Mesothelial cell of epicardium (in vitro differentiated cells): ENCODE data around the gene TSC22D3. TPM values are rescaled to one million over a fixed set of nuclear protein-coding genes. Genes with fewer than 3 reads are reported as not detected.

ENCODE experiments used
- DNase-seq, 2 experiments: peaks; one replicate each; pipeline ENCODE4 v3.0.0; 2021; ENCODE audit warnings: low spot score in 2 of 2; ENCODE audit not compliant: unreplicated experiment in 2 of 2
- H3K27ac Mint-ChIP-seq: 2 replicates; pipeline ENCODE4 v1.8.0; 2021; ENCODE audit warnings: mixed read lengths
- H3K27me3 Mint-ChIP-seq: 2 replicates; pipeline ENCODE4 v1.8.0; 2021; ENCODE audit warnings: low read depth, mixed read lengths
- H3K36me3 Mint-ChIP-seq: 2 replicates; pipeline ENCODE4 v1.8.0; 2021; ENCODE audit warnings: mixed read lengths
- H3K4me1 Mint-ChIP-seq: 2 replicates; pipeline ENCODE4 v1.8.0; 2021; ENCODE audit warnings: mixed read lengths
- H3K4me3 Mint-ChIP-seq: 2 replicates; pipeline ENCODE4 v1.8.0; 2021; ENCODE audit warnings: mild to moderate bottlenecking, moderate library complexity, mixed read lengths
- H3K9me3 Mint-ChIP-seq: 2 replicates; pipeline ENCODE4 v1.8.0; 2021; ENCODE audit warnings: mixed read lengths
- total RNA-seq: library from RNA; stranded (reverse); gene quantifications from 3 replicates; pipeline ENCODE4 v1.2.1, GENCODE V29; 2021
- TF ChIP-seq, protein P1 (sequence below): fragments of 200-600 bp; sonication (generic); IDR thresholded peaks from one replicate; pipeline ENCODE4 v1.5.0; 2021; ENCODE audit warnings: antibody characterized with exemption; ENCODE audit not compliant: unreplicated experiment

TSC22D3 gene
- total RNA-seq, 1 donor from 2014 or later: 34.4 TPM

DNA sequence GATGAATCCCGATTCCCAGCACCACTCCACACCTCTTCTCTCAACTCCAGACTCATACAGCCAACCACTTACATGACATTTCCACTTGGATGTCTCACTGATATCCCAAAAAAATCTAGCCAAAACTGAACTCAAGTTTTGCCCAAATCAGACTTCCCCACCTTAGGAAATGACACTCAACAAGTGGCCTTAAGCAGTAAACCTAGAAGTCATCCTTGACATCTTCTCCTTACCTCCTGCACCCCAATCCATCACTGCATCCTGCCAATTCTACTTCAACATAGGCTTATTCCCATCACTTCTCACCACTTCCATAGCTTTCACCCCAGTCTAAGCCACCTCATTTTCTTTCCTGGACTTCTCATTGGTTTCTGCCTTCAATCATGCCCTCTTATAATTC is 108.2 kb downstream of the TSC22D3 start:
- peaks cover 24% of the 10 kb centered on the region for H3K9me3 Mint-ChIP-seq
- no peak overlapping the region for H3K27ac Mint-ChIP-seq
- no peak for DNase-seq
- TF ChIP-seq, protein P1, sequence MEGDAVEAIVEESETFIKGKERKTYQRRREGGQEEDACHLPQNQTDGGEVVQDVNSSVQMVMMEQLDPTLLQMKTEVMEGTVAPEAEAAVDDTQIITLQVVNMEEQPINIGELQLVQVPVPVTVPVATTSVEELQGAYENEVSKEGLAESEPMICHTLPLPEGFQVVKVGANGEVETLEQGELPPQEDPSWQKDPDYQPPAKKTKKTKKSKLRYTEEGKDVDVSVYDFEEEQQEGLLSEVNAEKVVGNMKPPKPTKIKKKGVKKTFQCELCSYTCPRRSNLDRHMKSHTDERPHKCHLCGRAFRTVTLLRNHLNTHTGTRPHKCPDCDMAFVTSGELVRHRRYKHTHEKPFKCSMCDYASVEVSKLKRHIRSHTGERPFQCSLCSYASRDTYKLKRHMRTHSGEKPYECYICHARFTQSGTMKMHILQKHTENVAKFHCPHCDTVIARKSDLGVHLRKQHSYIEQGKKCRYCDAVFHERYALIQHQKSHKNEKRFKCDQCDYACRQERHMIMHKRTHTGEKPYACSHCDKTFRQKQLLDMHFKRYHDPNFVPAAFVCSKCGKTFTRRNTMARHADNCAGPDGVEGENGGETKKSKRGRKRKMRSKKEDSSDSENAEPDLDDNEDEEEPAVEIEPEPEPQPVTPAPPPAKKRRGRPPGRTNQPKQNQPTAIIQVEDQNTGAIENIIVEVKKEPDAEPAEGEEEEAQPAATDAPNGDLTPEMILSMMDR: no peak
- no peaks in the 10 kb centered on the region for H3K4me1 Mint-ChIP-seq
- no peaks in the 10 kb centered on the region for H3K36me3 Mint-ChIP-seq
- H3K4me3 Mint-ChIP-seq: no peak overlapping the region
- H3K27me3 Mint-ChIP-seq: no peaks in the 10 kb centered on the region

DNA sequence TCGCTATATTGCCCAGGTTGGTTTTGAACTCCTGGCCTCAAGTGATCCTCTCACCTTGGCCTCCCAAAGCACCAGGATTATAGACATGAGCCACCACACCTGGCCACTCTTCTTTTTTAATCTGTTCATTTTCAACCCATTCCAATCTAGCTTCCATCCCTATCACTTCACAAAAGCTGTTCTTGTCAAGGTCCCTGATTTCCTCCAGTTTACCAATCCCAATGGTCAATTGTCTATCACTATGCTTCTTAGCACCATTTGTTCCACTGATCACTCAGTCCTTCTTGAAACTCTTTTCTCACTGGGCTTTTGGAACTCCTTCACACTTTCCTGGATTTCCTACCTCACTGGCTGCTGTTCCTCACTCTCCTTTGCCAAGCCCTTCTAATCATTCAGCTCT is 108.7 kb downstream of the TSC22D3 start:
- no peaks in the 10 kb centered on the region for H3K27me3 Mint-ChIP-seq
- peaks cover 24% of the 10 kb centered on the region for H3K9me3 Mint-ChIP-seq
- no peak overlapping the region for H3K27ac Mint-ChIP-seq
- TF ChIP-seq, protein P1: no peak
- H3K4me3 Mint-ChIP-seq: no peak overlapping the region
- no peaks in the 10 kb centered on the region for H3K36me3 Mint-ChIP-seq
- H3K4me1 Mint-ChIP-seq: no peaks in the 10 kb centered on the region
- DNase-seq: no peak

Other genes with a start within 250 kb of the TSC22D3 start
- gene PRPS1, start 147.3 kb downstream of the TSC22D3 start, total RNA-seq: 28.3 to 32.1 TPM (median 30.0 TPM) in 3 replicates
- not detected in 3 replicates for gene NCBP2L, start 1.9 kb upstream of the TSC22D3 start, total RNA-seq
- gene MID2, start 50.1 kb upstream of the TSC22D3 start, total RNA-seq: 8.8 to 10.1 TPM (median 9.4 TPM) in 3 replicates
- not detected in 3 replicates for gene TEX13B, start 206.6 kb upstream of the TSC22D3 start, total RNA-seq